IPS-20b (cell line): ENCODE results near the gene ANKRD16.

Experiments used
- H3K27ac ChIP-seq: one replicate; pipeline ENCODE4 v1.5.1; 2013; ENCODE audit warnings: low read length
- H3K27me3 ChIP-seq: 2 replicates; pipeline ENCODE4 v1.6.1; 2013; ENCODE audit warnings: mild to moderate bottlenecking, low read length, inconsistent platforms; ENCODE audit not compliant: insufficient read depth
- H3K36me3 ChIP-seq: 2 replicates; pipeline ENCODE4 v1.6.1; 2013; ENCODE audit warnings: low read depth, mild to moderate bottlenecking, inconsistent platforms, low read length, moderate library complexity; ENCODE audit not compliant: insufficient read depth
- H3K4me1 ChIP-seq: 2 replicates; pipeline ENCODE4 v1.6.1; 2013; ENCODE audit warnings: mild to moderate bottlenecking, control low read depth, inconsistent platforms, low read length, moderate library complexity; ENCODE audit not compliant: insufficient read depth
- H3K4me3 ChIP-seq: 2 replicates; pipeline ENCODE4 v1.5.1; 2013; ENCODE audit warnings: mild to moderate bottlenecking, low read length, inconsistent platforms
- H3K9ac ChIP-seq: 2 replicates; pipeline ENCODE4 v1.6.1; 2013; ENCODE audit warnings: low read depth, mild to moderate bottlenecking, inconsistent platforms, low read length, moderate library complexity
- H3K9me3 ChIP-seq: 2 replicates; pipeline ENCODE4 v1.6.1; 2013; ENCODE audit warnings: mild to moderate bottlenecking, low read depth, low read length, inconsistent platforms; ENCODE audit not compliant: insufficient read depth

The ANKRD16 gene

GRCh38 chr10:5902511-5903274 is 13.0 kb upstream of the ANKRD16 start:
- Histone ChIP-seq H3K36me3 (peaks cover 23% of the 10 kb centered on the region), H3K9ac (no peak overlapping the region), H3K4me1 (no peaks in the 10 kb centered on the region), H3K9me3 (no peaks in the 10 kb centered on the region), H3K27me3 (no peaks in the 10 kb centered on the region), H3K27ac (no peak overlapping the region), H3K4me3 (no peak overlapping the region)

- no peak overlapping the region for H3K4me3 ChIP-seq
- peaks cover 24% of the 10 kb centered on the region for H3K36me3 ChIP-seq
- H3K9ac ChIP-seq, result no peak overlapping the region
- no peak overlapping the region for H3K27ac ChIP-seq
- H3K4me1 ChIP-seq, result no peaks in the 10 kb centered on the region
- H3K9me3 ChIP-seq, result no peaks in the 10 kb centered on the region
- H3K27me3 ChIP-seq, result no peaks in the 10 kb centered on the region
Observed at GRCh38 chr10:5900247-5900646, 10.6 kb upstream of the ANKRD16 start.

GRCh38 chr10:5898163-5898562 is 8.5 kb upstream of the ANKRD16 start:
- Histone ChIP-seq H3K4me1 (no peaks in the 10 kb centered on the region), H3K27ac (no peak overlapping the region), H3K27me3 (no peaks in the 10 kb centered on the region), H3K9me3 (no peaks in the 10 kb centered on the region), H3K4me3 (no peak overlapping the region), H3K36me3 (peaks cover 45% of the 10 kb centered on the region), H3K9ac (no peak overlapping the region)

- Histone ChIP-seq H3K36me3 (peaks cover 47% of the 10 kb centered on the region), H3K27ac (no peak overlapping the region)
Observed at GRCh38 chr10:5897504-5897903, 7.8 kb upstream of the ANKRD16 start.

GRCh38 chr10:5897053-5897340 is 7.3 kb upstream of the ANKRD16 start:
- Histone ChIP-seq H3K27ac (no peak overlapping the region), H3K27me3 (no peaks in the 10 kb centered on the region), H3K9me3 (no peaks in the 10 kb centered on the region), H3K4me3 (no peak overlapping the region), H3K9ac (no peak overlapping the region), H3K36me3 (peaks cover 52% of the 10 kb centered on the region), H3K4me1 (no peaks in the 10 kb centered on the region)

More at GRCh38 chr10:5897504-5897903, 7.8 kb upstream of the ANKRD16 start:
- no peaks in the 10 kb centered on the region for H3K27me3 ChIP-seq
- no peaks in the 10 kb centered on the region for H3K4me1 ChIP-seq
- H3K9ac ChIP-seq, result no peak overlapping the region
- H3K4me3 ChIP-seq, result no peak overlapping the region
- H3K9me3 ChIP-seq, result no peaks in the 10 kb centered on the region

GRCh38 chr10:5896208-5897052 is 6.7 kb upstream of the ANKRD16 start:
- no peaks in the 10 kb centered on the region for H3K27me3 ChIP-seq
- no peaks in the 10 kb centered on the region for H3K4me1 ChIP-seq
- H3K4me3 ChIP-seq, result no peak overlapping the region
- H3K9me3 ChIP-seq, result no peaks in the 10 kb centered on the region
- H3K27ac ChIP-seq, result no peak overlapping the region
- H3K9ac ChIP-seq, result no peak overlapping the region
- peaks cover 53% of the 10 kb centered on the region for H3K36me3 ChIP-seq

- H3K9ac ChIP-seq, result no peak overlapping the region
- H3K27me3 ChIP-seq, result no peaks in the 10 kb centered on the region
- H3K4me1 ChIP-seq, result no peaks in the 10 kb centered on the region
- peaks cover 53% of the 10 kb centered on the region for H3K36me3 ChIP-seq
- H3K9me3 ChIP-seq, result no peaks in the 10 kb centered on the region
- H3K27ac ChIP-seq, result no peak overlapping the region
- no peak overlapping the region for H3K4me3 ChIP-seq
Observed at GRCh38 chr10:5895804-5896203, 6.1 kb upstream of the ANKRD16 start.

- Histone ChIP-seq H3K4me1 (no peaks in the 10 kb centered on the region), H3K27ac (no peak overlapping the region), H3K9me3 (no peaks in the 10 kb centered on the region), H3K27me3 (no peaks in the 10 kb centered on the region), H3K4me3 (no peak overlapping the region), H3K9ac (no peak overlapping the region), H3K36me3 (peaks cover 53% of the 10 kb centered on the region)
Observed at GRCh38 chr10:5895365-5895764, 5.7 kb upstream of the ANKRD16 start.

GRCh38 chr10:5894873-5895272 is 5.2 kb upstream of the ANKRD16 start:
- H3K36me3 ChIP-seq, result peaks cover 53% of the 10 kb centered on the region
- no peaks in the 10 kb centered on the region for H3K9me3 ChIP-seq
- no peaks in the 10 kb centered on the region for H3K27me3 ChIP-seq
- H3K4me1 ChIP-seq, result no peaks in the 10 kb centered on the region
- no peak overlapping the region for H3K9ac ChIP-seq
- no peak overlapping the region for H3K4me3 ChIP-seq
- no peak overlapping the region for H3K27ac ChIP-seq

- Histone ChIP-seq H3K9me3 (no peaks in the 10 kb centered on the region), H3K27ac (no peak overlapping the region), H3K4me3 (no peak overlapping the region), H3K4me1 (no peaks in the 10 kb centered on the region), H3K9ac (no peak overlapping the region), H3K27me3 (no peaks in the 10 kb centered on the region), H3K36me3 (peaks cover 53% of the 10 kb centered on the region)
Observed at GRCh38 chr10:5894403-5894802, 4.7 kb upstream of the ANKRD16 start.

- 0 out of 2 replicates have a peak, but pooled peaks cover 2% of the 10 kb centered on the region for H3K4me1 ChIP-seq
- H3K36me3 ChIP-seq, result peaks cover 53% of the 10 kb centered on the region
- H3K9me3 ChIP-seq, result no peaks in the 10 kb centered on the region
- no peak overlapping the region for H3K9ac ChIP-seq
- H3K27me3 ChIP-seq, result 0 out of 2 replicates have a peak, but pooled peaks cover 3% of the 10 kb centered on the region
- no peak overlapping the region for H3K4me3 ChIP-seq
- H3K27ac ChIP-seq, result no peak overlapping the region
Observed at GRCh38 chr10:5893321-5893720, 3.6 kb upstream of the ANKRD16 start.

- Histone ChIP-seq H3K9ac (no peak overlapping the region), H3K9me3 (no peaks in the 10 kb centered on the region), H3K36me3 (peaks cover 49% of the 10 kb centered on the region), H3K4me3 (no peak overlapping the region), H3K27me3 (0 out of 2 replicates have a peak, but pooled peaks cover 6% of the 10 kb centered on the region), H3K4me1 (0 out of 2 replicates have a peak, but pooled peaks cover 6% of the 10 kb centered on the region), H3K27ac (no peak overlapping the region)
Observed at GRCh38 chr10:5892007-5892406, 2.3 kb upstream of the ANKRD16 start.
